GM23338 (cell line): ENCODE measurements around the gene PBXIP1. TPM values are rescaled to one million over a fixed set of nuclear protein-coding genes. Genes with fewer than 3 reads are reported as not detected.

Experiments used
- ATAC-seq: fragments of 200-7000 bp; cut with Tn5 transposase; 3 replicates; pipeline ENCODE4 v1.9.1; 2020
- DNase-seq: peaks from one replicate; pipeline ENCODE4 v3.0.0-alpha.2; 2015; ENCODE audit warnings: low spot score
- H2AFZ ChIP-seq: fragments of 200-600 bp; sonication (generic); 2 replicates; pipeline ENCODE4 v1.8.0; 2016; ENCODE audit warnings: antibody characterized with exemption, mild to moderate bottlenecking, moderate library complexity
- H3F3A ChIP-seq: fragments of 200-600 bp; sonication (generic); replicated peaks from 2 replicates; pipeline ENCODE4 v1.8.0; 2017; ENCODE audit warnings: antibody characterized with exemption, mixed run types, low read depth
- H3K27ac ChIP-seq: fragments of 200-600 bp; sonication (generic); 2 replicates; pipeline ENCODE4 v1.6.1; 2016; ENCODE audit warnings: low read depth
- H3K27me3 ChIP-seq: fragments of 200-600 bp; sonication (generic); 2 replicates; pipeline ENCODE4 v1.8.0; 2016; ENCODE audit warnings: mild to moderate bottlenecking, mixed run types, moderate library complexity; ENCODE audit not compliant: insufficient read depth
- H3K36me3 ChIP-seq: fragments of 200-600 bp; sonication (generic); 2 replicates; pipeline ENCODE4 v1.8.0; 2016; ENCODE audit warnings: mild to moderate bottlenecking; ENCODE audit not compliant: insufficient read depth
- H3K4me1 ChIP-seq: fragments of 200-600 bp; sonication (generic); 2 replicates; pipeline ENCODE4 v1.8.0; 2016; ENCODE audit warnings: mild to moderate bottlenecking, moderate library complexity; ENCODE audit not compliant: insufficient read depth
- H3K4me2 ChIP-seq: fragments of 200-600 bp; sonication (generic); 2 replicates; pipeline ENCODE4 v1.7.1; 2017; ENCODE audit warnings: mixed run types
- H3K4me3 ChIP-seq: fragments of 200-600 bp; sonication (generic); 2 replicates; pipeline ENCODE4 v1.6.1; 2016; ENCODE audit warnings: mixed run types
- H3K79me2 ChIP-seq: fragments of 200-600 bp; sonication (generic); replicated peaks from 2 replicates; pipeline ENCODE4 v1.8.0; 2017; ENCODE audit warnings: mild to moderate bottlenecking; ENCODE audit not compliant: insufficient read depth
- H3K9me2 ChIP-seq: fragments of 200-600 bp; sonication (generic); 2 replicates; pipeline ENCODE4 v1.8.0; 2017; ENCODE audit not compliant: insufficient read depth
- H4K20me1 ChIP-seq: fragments of 200-600 bp; sonication (generic); replicated peaks from 2 replicates; pipeline ENCODE4 v1.8.0; 2017; ENCODE audit warnings: mild to moderate bottlenecking; ENCODE audit not compliant: insufficient read depth
- H3K27ac Mint-ChIP-seq: 2 replicates; pipeline ENCODE4 v1.8.0; 2020; ENCODE audit warnings: inconsistent platforms, mild to moderate bottlenecking, moderate library complexity, mixed read lengths
- H3K27me3 Mint-ChIP-seq: 3 replicates; pipeline ENCODE4 v1.8.0; 2022; ENCODE audit warnings: low read depth, mild to moderate bottlenecking, moderate library complexity, mixed read lengths, inconsistent platforms; ENCODE audit not compliant: insufficient read depth, poor library complexity
- H3K36me3 Mint-ChIP-seq: 3 replicates; pipeline ENCODE4 v1.8.0; 2021; ENCODE audit warnings: low read depth, mild to moderate bottlenecking, inconsistent platforms, moderate library complexity, mixed read lengths
- H3K4me1 Mint-ChIP-seq: 3 replicates; pipeline ENCODE4 v1.8.0; 2020; ENCODE audit warnings: mild to moderate bottlenecking, inconsistent platforms, mixed read lengths
- H3K4me3 Mint-ChIP-seq: 3 replicates; pipeline ENCODE4 v1.8.0; 2021; ENCODE audit warnings: moderate library complexity, mild to moderate bottlenecking, inconsistent platforms, mixed read lengths
- H3K9me3 Mint-ChIP-seq: 3 replicates; pipeline ENCODE4 v1.8.0; 2020; ENCODE audit warnings: moderate library complexity, mild to moderate bottlenecking, inconsistent platforms, mixed read lengths
- STAT1 ChIP-seq: IDR thresholded peaks from one replicate; pipeline ENCODE4 v1.6.1; 2016; ENCODE audit warnings: antibody characterized with exemption; ENCODE audit not compliant: unreplicated experiment
- polyA plus RNA-seq: library from polyadenylated mRNA; unstranded; fragments of >200 nt; fragmentation: Nextera tagmentation; extraction: Ambion mirVana; gene quantifications from 2 replicates; pipeline ENCODE4 v1.2.1, GENCODE V29; 2016
- total RNA-seq: library from RNA; depleted of rRNA; stranded (reverse); fragments of >200 nt; shearing (Covaris generic); gene quantifications from 2 replicates; pipeline ENCODE4 v1.2.3, GENCODE V29; 2014
- TF ChIP-seq, protein P1 (sequence below): fragments of 250-450 bp; sonication (Bioruptor Pico); IDR thresholded peaks from 2 replicates; pipeline ENCODE4 v1.5.0; 2020; ENCODE audit warnings: mild to moderate bottlenecking, moderate library complexity
- TF ChIP-seq, protein P2 (sequence below), 2 experiments: fragments of 200-600 bp in 1 of 2; sonication (generic) in 1 of 2; conservative IDR thresholded peaks; 2 replicates each; pipeline versions ENCODE4 v1.5.1 to v1.6.1; 2016 to 2017; ENCODE audit warnings: antibody characterized with exemption in 2 of 2, low read depth in 2 of 2, mild to moderate bottlenecking in 2 of 2, moderate library complexity in 1 of 2

The PBXIP1 gene
- total and polyA plus RNA-seq, 2 experiments from 2014 or later, result 7.0 to 31.8 TPM

DNA sequence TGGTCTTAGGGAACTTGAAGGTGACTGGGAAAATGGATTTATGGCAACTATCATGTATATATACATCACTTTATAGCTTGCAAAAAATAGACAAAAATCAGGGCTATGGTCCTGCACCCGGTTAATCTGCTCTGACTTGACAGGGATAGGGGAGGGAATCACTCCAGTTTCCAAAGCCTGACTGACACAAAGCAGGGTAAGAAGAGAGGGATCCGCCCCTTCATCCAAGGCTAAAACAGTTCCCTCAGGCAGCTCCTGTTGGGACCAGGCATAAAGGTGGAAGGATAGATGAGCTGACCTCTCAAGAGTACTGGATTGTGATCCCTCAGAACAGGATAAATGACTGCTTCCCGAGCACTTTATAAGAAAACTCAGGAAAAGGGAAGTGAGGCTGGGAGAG is 1.4 kb downstream of the PBXIP1 start:
- no peaks in the 10 kb centered on the region for H3K9me3 Mint-ChIP-seq
- Histone ChIP-seq H3K79me2 (no peaks in the 10 kb centered on the region), H3K27ac (no peak overlapping the region), H3K9me2 (no peaks in the 10 kb centered on the region), H2AFZ (no peak overlapping the region), H3K36me3 (no peaks in the 10 kb centered on the region), H4K20me1 (peaks cover 9% of the 10 kb centered on the region; the same call in 1 of the 2 replicates), H3K4me1 (peaks cover 30% of the 10 kb centered on the region), H3F3A (peaks cover 14% of the 10 kb centered on the region), H3K4me3 (peak overlapping the region; percentile 50; the same call in 1 of the 2 replicates), H3K4me2 (peak overlapping the region; percentile 67), H3K27me3 (no peaks in the 10 kb centered on the region)
- H3K27me3 Mint-ChIP-seq, result peaks cover 33% of the 10 kb centered on the region
- H3K36me3 Mint-ChIP-seq, result peaks cover 9% of the 10 kb centered on the region
- peaks cover 55% of the 10 kb centered on the region for H3K4me1 Mint-ChIP-seq
- no peak for DNase-seq
- ATAC-seq, result no peak
- H3K27ac Mint-ChIP-seq, result no peak overlapping the region
- TF ChIP-seq STAT1, result no peak
- TF ChIP-seq, protein P1, sequence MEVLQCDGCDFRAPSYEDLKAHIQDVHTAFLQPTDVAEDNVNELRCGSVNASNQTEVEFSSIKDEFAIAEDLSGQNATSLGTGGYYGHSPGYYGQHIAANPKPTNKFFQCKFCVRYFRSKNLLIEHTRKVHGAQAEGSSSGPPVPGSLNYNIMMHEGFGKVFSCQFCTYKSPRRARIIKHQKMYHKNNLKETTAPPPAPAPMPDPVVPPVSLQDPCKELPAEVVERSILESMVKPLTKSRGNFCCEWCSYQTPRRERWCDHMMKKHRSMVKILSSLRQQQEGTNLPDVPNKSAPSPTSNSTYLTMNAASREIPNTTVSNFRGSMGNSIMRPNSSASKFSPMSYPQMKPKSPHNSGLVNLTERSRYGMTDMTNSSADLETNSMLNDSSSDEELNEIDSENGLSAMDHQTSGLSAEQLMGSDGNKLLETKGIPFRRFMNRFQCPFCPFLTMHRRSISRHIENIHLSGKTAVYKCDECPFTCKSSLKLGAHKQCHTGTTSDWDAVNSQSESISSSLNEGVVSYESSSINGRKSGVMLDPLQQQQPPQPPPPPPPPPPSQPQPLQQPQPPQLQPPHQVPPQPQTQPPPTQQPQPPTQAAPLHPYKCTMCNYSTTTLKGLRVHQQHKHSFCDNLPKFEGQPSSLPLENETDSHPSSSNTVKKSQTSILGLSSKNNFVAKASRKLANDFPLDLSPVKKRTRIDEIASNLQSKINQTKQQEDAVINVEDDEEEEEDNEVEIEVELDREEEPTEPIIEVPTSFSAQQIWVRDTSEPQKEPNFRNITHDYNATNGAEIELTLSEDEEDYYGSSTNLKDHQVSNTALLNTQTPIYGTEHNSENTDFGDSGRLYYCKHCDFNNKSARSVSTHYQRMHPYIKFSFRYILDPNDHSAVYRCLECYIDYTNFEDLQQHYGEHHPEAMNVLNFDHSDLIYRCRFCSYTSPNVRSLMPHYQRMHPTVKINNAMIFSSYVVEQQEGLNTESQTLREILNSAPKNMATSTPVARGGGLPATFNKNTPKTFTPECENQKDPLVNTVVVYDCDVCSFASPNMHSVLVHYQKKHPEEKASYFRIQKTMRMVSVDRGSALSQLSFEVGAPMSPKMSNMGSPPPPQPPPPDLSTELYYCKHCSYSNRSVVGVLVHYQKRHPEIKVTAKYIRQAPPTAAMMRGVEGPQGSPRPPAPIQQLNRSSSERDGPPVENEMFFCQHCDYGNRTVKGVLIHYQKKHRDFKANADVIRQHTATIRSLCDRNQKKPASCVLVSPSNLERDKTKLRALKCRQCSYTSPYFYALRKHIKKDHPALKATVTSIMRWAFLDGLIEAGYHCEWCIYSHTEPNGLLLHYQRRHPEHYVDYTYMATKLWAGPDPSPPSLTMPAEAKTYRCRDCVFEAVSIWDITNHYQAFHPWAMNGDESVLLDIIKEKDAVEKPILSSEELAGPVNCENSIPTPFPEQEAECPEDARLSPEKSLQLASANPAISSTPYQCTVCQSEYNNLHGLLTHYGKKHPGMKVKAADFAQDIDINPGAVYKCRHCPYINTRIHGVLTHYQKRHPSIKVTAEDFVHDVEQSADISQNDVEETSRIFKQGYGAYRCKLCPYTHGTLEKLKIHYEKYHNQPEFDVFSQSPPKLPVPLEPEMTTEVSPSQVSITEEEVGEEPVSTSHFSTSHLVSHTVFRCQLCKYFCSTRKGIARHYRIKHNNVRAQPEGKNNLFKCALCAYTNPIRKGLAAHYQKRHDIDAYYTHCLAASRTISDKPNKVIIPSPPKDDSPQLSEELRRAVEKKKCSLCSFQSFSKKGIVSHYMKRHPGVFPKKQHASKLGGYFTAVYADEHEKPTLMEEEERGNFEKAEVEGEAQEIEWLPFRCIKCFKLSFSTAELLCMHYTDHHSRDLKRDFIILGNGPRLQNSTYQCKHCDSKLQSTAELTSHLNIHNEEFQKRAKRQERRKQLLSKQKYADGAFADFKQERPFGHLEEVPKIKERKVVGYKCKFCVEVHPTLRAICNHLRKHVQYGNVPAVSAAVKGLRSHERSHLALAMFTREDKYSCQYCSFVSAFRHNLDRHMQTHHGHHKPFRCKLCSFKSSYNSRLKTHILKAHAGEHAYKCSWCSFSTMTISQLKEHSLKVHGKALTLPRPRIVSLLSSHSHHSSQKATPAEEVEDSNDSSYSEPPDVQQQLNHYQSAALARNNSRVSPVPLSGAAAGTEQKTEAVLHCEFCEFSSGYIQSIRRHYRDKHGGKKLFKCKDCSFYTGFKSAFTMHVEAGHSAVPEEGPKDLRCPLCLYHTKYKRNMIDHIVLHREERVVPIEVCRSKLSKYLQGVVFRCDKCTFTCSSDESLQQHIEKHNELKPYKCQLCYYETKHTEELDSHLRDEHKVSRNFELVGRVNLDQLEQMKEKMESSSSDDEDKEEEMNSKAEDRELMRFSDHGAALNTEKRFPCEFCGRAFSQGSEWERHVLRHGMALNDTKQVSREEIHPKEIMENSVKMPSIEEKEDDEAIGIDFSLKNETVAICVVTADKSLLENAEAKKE (CRISPR knock-in tag), result no peak
- peak overlapping the region; percentile 90 for H3K4me3 Mint-ChIP-seq

DNA sequence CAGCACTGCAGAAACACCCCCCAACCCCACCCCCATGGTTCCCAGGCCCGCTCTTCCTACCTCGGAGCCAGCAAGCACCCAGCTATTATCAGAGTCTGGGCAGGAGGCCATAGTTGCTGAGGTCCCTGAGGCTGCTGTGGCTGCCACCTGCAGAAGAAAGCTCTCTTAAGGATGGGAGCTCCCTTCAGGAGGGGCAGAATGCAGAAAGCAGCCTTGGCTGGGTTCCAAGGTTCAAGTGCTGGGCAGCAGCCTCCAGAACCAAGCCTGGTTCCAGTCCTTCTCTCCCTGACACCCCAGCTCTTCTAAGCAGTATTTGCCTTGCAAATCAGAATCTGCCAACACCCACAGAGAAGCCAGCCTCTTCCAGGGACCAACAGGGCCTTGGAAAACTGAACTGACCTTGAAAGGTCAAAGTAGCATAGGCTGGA is 2.3 kb downstream of the PBXIP1 start:
- no peak overlapping the region for H3K4me2 ChIP-seq
- H2AFZ ChIP-seq, result no peak overlapping the region
- no peaks in the 10 kb centered on the region for H3K9me3 Mint-ChIP-seq
- peaks cover 55% of the 10 kb centered on the region for H3K4me1 Mint-ChIP-seq
- ATAC-seq, result no peak
- no peaks in the 10 kb centered on the region for H3K27me3 ChIP-seq
- H3K4me3 ChIP-seq, result no peak overlapping the region
- peaks cover 9% of the 10 kb centered on the region; the same call in 1 of the 2 replicates for H4K20me1 ChIP-seq
- TF ChIP-seq, protein P2, sequence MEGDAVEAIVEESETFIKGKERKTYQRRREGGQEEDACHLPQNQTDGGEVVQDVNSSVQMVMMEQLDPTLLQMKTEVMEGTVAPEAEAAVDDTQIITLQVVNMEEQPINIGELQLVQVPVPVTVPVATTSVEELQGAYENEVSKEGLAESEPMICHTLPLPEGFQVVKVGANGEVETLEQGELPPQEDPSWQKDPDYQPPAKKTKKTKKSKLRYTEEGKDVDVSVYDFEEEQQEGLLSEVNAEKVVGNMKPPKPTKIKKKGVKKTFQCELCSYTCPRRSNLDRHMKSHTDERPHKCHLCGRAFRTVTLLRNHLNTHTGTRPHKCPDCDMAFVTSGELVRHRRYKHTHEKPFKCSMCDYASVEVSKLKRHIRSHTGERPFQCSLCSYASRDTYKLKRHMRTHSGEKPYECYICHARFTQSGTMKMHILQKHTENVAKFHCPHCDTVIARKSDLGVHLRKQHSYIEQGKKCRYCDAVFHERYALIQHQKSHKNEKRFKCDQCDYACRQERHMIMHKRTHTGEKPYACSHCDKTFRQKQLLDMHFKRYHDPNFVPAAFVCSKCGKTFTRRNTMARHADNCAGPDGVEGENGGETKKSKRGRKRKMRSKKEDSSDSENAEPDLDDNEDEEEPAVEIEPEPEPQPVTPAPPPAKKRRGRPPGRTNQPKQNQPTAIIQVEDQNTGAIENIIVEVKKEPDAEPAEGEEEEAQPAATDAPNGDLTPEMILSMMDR (conservative IDR thresholded peaks at IDR 0.05; ENCODE audit: low read depth in 2 of 2), result no peak
- no peaks in the 10 kb centered on the region for H3K36me3 ChIP-seq
- no peak for DNase-seq
- H3F3A ChIP-seq, result peaks cover 14% of the 10 kb centered on the region
- peak overlapping the region; percentile 85; the same call in 1 of the 2 replicates for H3K27ac Mint-ChIP-seq
- peaks cover 30% of the 10 kb centered on the region for H3K4me1 ChIP-seq
- H3K79me2 ChIP-seq, result no peaks in the 10 kb centered on the region
- no peaks in the 10 kb centered on the region for H3K9me2 ChIP-seq
- peaks cover 7% of the 10 kb centered on the region; the same call in 2 of the 3 replicates for H3K36me3 Mint-ChIP-seq
- H3K4me3 Mint-ChIP-seq, result no peak overlapping the region
- no peak overlapping the region for H3K27ac ChIP-seq
- peaks cover 33% of the 10 kb centered on the region for H3K27me3 Mint-ChIP-seq
